ENCODE measurements around the gene ELOF1.
A peak's percentile ranks its signal among the peaks of the same experiment; 100 is the strongest.

Gene ELOF1

DNA sequence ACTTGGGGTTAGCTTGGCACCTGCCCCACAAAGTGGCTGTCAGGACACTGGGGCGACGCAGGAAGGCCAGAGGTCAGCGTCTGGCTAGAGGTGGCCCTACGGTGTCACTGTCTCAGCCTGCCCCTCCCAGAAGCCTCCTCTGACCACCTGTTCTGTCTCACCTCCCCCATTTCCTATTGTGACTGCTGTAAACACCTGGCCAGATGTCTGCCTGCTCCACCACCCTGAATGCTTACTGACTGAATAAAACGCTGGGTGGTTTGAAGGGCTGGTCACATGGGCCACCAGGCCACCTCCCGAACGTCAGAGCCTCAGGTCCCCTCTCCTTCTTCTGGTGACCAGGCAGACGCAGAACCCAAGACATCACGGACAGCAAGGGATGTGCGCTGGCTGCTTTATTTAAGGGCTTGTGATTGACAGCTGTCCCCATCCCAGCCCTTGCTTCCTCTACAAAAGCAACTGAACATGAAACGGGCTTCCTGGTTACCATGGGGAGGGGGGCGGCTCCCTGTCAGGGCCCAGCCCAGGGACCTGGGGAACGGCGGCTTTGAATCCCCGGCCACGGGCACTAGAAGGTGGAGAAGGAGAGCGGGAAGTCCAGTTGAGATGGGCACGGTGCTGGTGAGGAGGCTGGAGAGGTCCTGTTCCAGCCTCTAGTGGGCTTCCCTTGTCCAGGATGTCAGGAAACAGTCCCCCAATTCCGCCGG is 6.2 kb downstream of the ELOF1 start:
- Histone ChIP-seq H3K4me3 (no peak overlapping the region), H3K27ac (no peak overlapping the region)
- no peak for TF ChIP-seq CTCF (IDR thresholded peaks at IDR 0.05)
- DNase-seq (ENCODE audit: low spot score) = no peak

- Histone ChIP-seq H3K27ac (peak overlapping the region in 1 of 2 donors; percentile 56), H3K4me3 (no peak overlapping the region)
- DNase-seq (ENCODE audit: low spot score) = no peak
- no peak for TF ChIP-seq CTCF (IDR thresholded peaks at IDR 0.05)
These were observed 7.3 kb downstream of the ELOF1 start for GRCh38 chr19:11551603-11552235.

DNA sequence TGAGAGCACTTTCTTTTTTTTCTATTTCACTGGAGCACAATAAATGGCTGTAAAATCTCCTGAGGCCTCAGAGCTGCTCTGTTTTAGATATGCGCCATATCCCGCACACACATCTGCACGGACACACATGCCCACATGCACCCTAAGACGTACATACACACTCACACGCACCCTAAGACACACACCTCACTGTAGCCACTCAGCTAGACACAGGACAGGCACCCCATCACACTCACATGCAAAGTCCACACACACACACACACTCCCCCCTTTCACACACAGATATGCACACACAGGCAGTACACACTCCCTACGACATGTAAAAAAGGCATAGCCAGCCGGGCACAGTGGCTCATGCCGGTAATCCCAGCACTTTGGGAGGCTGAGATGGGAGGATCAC is 8.8 kb downstream of the ELOF1 start:
- peak overlapping the region in 1 of 2 donors; percentile 31 for H3K27ac ChIP-seq
- DNase-seq (ENCODE audit: low spot score) = no peak
- no peak for TF ChIP-seq CTCF (IDR thresholded peaks at IDR 0.05)
- no peak overlapping the region for H3K4me3 ChIP-seq

GRCh38 chr19:11549386-11549953 is 9.6 kb downstream of the ELOF1 start:
- Histone ChIP-seq H3K27ac (no peak overlapping the region), H3K4me3 (no peak overlapping the region)
- no peak for DNase-seq (ENCODE audit: low spot score)
- no peak for TF ChIP-seq CTCF (IDR thresholded peaks at IDR 0.05)

- no peak for DNase-seq (ENCODE audit: low spot score)
- no peak for TF ChIP-seq CTCF (IDR thresholded peaks at IDR 0.05)
- Histone ChIP-seq H3K4me3 (no peak overlapping the region), H3K27ac (no peak overlapping the region)
These were observed 10.9 kb downstream of the ELOF1 start for GRCh38 chr19:11547929-11548700.

GRCh38 chr19:11541238-11541637 is 17.8 kb downstream of the ELOF1 start:
- Histone ChIP-seq H3K27ac (peak overlapping the region; percentile 97 to 98), H3K4me3 (peak overlapping the region; percentile 82)
- DNase-seq (ENCODE audit: low spot score) = no peak
- TF ChIP-seq CTCF (IDR thresholded peaks at IDR 0.05) = no peak
